MCF 10A (cell line): Measurements from ENCODE around the gene CCM2L. TPM values are rescaled to one million over a fixed set of nuclear protein-coding genes. Genes with fewer than 3 reads are reported as not detected.

Experiments
- BruUV-seq: library from RNA; stranded (reverse); fragments of 400-500 nt; replicated peaks from 2 replicates; lab custom pipeline; 2021; lab: Mats Ljungman, UMichigan
- CTCF ChIA-PET: fragments of 300-600 bp; sonication (Branson Sonifier 250); formaldehyde crosslinking; extraction: SDS; loops from one replicate; lab custom pipeline; 2021; ENCODE audit warnings: antibody characterized with exemption, inconsistent platforms; lab: Yijun Ruan, JAX
- POLR2A ChIA-PET: fragments of 300-600, 350-650 bp; sonication (Branson Sonifier 250); formaldehyde crosslinking; extraction: SDS; loops from one replicate; lab custom pipeline; 2020; ENCODE audit warnings: antibody characterized with exemption, inconsistent platforms; lab: Yijun Ruan, JAX
- DNase-seq: peaks from one replicate; pipeline ENCODE4 v3.0.0-alpha.2; 2018; ENCODE audit not compliant: unreplicated experiment
- H3K27ac Mint-ChIP-seq: one replicate; pipeline ENCODE4 v1.8.0; 2022; ENCODE audit warnings: mild to moderate bottlenecking, low read depth, mixed read lengths; ENCODE audit not compliant: unreplicated experiment
- H3K27me3 Mint-ChIP-seq: one replicate; pipeline ENCODE4 v1.8.0; 2022; ENCODE audit warnings: mixed read lengths; ENCODE audit not compliant: insufficient read depth, unreplicated experiment
- H3K36me3 Mint-ChIP-seq: one replicate; pipeline ENCODE4 v1.8.0; 2022; ENCODE audit warnings: mild to moderate bottlenecking, moderate library complexity, mixed read lengths; ENCODE audit not compliant: insufficient read depth, unreplicated experiment
- H3K4me1 Mint-ChIP-seq: one replicate; pipeline ENCODE4 v1.8.0; 2022; ENCODE audit warnings: mixed read lengths; ENCODE audit not compliant: insufficient read depth, unreplicated experiment
- H3K4me3 Mint-ChIP-seq: one replicate; pipeline ENCODE4 v1.8.0; 2022; ENCODE audit warnings: mild to moderate bottlenecking, moderate library complexity, mixed read lengths; ENCODE audit not compliant: unreplicated experiment
- H3K9me3 Mint-ChIP-seq: one replicate; pipeline ENCODE4 v1.8.0; 2022; ENCODE audit warnings: mixed read lengths; ENCODE audit not compliant: unreplicated experiment
- intact Hi-C: fragments of 100-400 bp; cut with micrococcal nuclease; formaldehyde crosslinking; loops from 2 replicates; pipeline ENCODE4 v1.14.1; 2022
- total RNA-seq: library from RNA; stranded (reverse); gene quantifications from 2 replicates; pipeline ENCODE4 v1.2.3, GENCODE V29; 2022
- TF ChIP-seq, protein P1 (sequence below): fragments of 200-600 bp; IDR thresholded peaks from one replicate; pipeline ENCODE4 v1.8.0; 2022; ENCODE audit warnings: antibody characterized with exemption, mild to moderate bottlenecking; ENCODE audit not compliant: unreplicated experiment

The CCM2L gene
- total RNA-seq, 1 experiment from 2014 or later, result not detected

DNA sequence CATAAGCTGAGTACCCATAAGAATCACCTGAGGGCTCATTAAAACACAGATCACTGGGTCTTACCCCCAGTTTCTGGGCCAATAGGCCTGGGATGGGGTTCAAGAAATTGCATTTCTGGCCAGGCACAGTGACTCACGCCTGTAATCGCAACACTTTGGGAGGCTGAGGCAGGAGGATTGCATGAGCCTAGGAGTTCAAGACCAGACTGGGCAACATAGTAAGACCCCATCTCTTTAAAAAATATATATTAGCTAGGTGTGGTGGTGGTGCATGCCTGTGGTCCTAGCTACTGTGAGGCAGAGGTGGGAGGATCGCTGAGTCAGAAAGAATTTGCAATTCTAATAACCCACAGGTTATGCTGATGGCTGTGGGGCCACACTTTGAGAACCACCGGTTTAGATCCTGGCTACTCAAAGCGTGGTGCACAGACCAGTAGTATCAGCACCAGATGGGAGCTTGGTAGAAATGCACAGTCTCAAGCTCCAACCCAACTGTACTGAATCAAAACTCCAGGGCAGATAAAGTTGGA lies 2.0 kb downstream of the CCM2L start:
- TF ChIP-seq, protein P1, sequence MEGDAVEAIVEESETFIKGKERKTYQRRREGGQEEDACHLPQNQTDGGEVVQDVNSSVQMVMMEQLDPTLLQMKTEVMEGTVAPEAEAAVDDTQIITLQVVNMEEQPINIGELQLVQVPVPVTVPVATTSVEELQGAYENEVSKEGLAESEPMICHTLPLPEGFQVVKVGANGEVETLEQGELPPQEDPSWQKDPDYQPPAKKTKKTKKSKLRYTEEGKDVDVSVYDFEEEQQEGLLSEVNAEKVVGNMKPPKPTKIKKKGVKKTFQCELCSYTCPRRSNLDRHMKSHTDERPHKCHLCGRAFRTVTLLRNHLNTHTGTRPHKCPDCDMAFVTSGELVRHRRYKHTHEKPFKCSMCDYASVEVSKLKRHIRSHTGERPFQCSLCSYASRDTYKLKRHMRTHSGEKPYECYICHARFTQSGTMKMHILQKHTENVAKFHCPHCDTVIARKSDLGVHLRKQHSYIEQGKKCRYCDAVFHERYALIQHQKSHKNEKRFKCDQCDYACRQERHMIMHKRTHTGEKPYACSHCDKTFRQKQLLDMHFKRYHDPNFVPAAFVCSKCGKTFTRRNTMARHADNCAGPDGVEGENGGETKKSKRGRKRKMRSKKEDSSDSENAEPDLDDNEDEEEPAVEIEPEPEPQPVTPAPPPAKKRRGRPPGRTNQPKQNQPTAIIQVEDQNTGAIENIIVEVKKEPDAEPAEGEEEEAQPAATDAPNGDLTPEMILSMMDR, result no peak
- no peak for DNase-seq
- no TSS peak for BruUV-seq
- no peaks in the 10 kb centered on the region for H3K4me1 Mint-ChIP-seq
- no peak overlapping the region for H3K4me3 Mint-ChIP-seq
- ChIA-PET CTCF (interaction anchor here (0.6 to 2.4 kb wide), 6 partner anchors 18 to 190 kb away, joined by 3 to 13 read pairs (median 5); no protein-coding TSS in a partner anchor), POLR2A (interaction anchor here (1.0 to 1.3 kb wide), 3 partner anchors 10 to 429 kb away, joined by 3 read pairs; no protein-coding TSS in a partner anchor)
- no peaks in the 10 kb centered on the region for H3K36me3 Mint-ChIP-seq
- H3K27me3 Mint-ChIP-seq, result peaks cover 45% of the 10 kb centered on the region
- intact Hi-C loops, result no loop called here
- H3K27ac Mint-ChIP-seq, result no peak overlapping the region
- H3K9me3 Mint-ChIP-seq, result no peaks in the 10 kb centered on the region

DNA sequence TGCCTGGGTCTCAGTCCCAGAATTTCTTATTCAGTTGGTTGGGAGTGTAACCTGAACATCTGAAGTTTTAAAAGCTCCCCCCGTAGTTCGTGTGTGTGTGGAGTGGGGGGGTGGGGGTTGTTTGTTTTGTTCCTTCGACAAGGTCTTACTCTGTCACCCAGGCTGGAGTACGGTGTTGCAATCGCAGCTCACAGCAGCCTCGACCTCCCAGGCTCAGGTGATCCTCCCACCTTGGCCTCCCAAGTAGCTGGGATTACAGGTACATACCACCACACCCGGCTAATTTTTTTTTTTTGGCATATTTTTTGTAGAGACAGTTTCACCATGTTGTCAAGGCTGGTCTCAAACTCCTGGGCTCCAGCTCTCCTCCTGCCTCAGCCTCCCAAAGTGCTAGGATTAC lies 3.1 kb downstream of the CCM2L start:
- ChIA-PET POLR2A (interaction anchor here (0.6 to 1.3 kb wide), 4 partner anchors 8 to 428 kb away, joined by 3 read pairs; no protein-coding TSS in a partner anchor), CTCF (interaction anchor here (0.6 to 2.4 kb wide), 8 partner anchors 18 to 1119 kb away, joined by 3 to 13 read pairs (median 4); no protein-coding TSS in a partner anchor)
- no peaks in the 10 kb centered on the region for H3K9me3 Mint-ChIP-seq
- H3K27ac Mint-ChIP-seq, result no peak overlapping the region
- no peaks in the 10 kb centered on the region for H3K36me3 Mint-ChIP-seq
- peaks cover 45% of the 10 kb centered on the region for H3K27me3 Mint-ChIP-seq
- no peak for DNase-seq
- no peak overlapping the region for H3K4me3 Mint-ChIP-seq
- H3K4me1 Mint-ChIP-seq, result no peaks in the 10 kb centered on the region
- BruUV-seq, result no TSS peak
- TF ChIP-seq, protein P1, result no peak
- intact Hi-C loops, result no loop called here

DNA sequence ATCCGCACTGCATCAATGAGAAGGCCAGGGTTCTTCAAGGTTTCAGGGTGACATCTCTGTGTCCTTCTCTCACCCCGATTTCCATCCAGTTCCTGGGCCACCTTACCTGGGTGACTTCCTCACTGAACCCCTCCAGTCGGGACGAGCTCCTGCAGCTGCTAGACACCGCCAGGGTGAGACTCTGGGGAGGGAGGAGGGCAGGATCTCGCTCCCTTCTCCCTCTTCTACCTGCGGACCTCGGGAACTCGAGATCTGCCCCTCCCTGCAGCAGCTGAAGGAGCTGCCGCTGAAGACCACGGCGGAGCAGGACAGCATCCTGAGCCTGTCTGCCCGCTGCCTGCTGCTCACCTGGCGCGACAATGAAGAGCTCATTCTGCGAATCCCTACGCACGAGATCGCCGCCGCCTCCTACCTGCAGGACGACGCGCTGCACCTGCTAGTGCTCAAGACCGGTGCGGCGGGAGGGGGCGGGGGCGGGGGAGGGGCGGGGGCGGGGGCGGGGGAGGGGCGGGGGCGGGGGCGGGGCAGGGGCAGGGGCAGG lies 7.5 kb downstream of the CCM2L start:
- Mint-ChIP-seq H3K27ac (no peak overlapping the region), H3K4me1 (no peaks in the 10 kb centered on the region), H3K4me3 (peak overlapping the region; percentile 75), H3K27me3 (peaks cover 84% of the 10 kb centered on the region), H3K36me3 (no peaks in the 10 kb centered on the region), H3K9me3 (no peaks in the 10 kb centered on the region)
- CTCF ChIA-PET, result interaction anchor here (0.6 to 2.6 kb wide), 15 partner anchors 8 to 414 kb away, joined by 3 to 15 read pairs (median 4); no protein-coding TSS in a partner anchor
- intact Hi-C loops, result no loop called here
- DNase-seq, result peak; percentile 41
- TF ChIP-seq, protein P1, result no peak
- POLR2A ChIA-PET, result no interaction called here
- no TSS peak for BruUV-seq

DNA sequence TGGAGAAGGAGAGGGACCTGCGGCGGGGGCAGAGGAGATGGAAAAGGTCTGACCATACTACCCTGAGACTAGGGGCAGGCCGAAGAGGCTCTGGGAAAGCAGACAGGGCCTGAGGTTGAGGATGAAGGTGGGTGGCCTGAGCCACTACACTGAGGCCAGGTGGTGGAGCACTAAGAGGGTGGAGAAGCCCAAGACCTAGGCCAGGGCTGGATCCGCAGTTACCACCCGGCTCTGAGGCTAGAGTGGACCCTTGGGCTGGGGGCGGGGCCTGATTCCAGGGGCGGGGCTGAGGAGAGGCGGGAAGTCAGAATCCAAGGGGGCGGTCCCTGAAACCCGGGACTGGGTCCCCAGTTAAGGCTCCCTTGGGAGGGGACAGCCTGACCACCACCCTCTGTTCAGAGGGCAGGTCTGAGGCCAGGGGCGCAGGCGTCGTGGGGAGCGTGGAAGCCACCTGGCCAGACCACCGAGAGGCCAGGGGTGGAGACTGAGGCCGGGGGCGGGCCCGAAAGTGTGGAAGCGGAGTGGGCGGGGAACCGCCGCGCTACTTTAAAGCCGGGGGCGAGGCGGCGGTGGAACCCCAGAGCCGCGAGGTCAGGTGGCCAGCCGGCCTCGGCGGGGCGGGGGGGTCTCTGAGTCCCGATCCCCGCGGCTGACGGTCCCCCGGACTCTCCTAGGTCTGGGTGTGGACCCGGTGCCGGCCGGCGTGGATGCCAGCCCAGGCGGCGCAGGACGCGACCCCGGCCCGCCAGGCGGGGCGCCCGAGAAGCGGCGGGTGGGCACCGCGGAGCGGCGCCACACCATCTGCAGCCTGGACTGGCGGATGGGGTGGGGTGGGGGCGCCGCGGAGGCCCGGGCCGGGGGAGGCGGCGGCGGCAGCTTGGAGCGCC lies 8.3 kb downstream of the CCM2L start:
- BruUV-seq, result no TSS peak
- intact Hi-C loops, result no loop called here
- no peak overlapping the region for H3K27ac Mint-ChIP-seq
- CTCF ChIA-PET, result interaction anchor here (0.6 to 1.6 kb wide), 12 partner anchors 7 to 414 kb away, joined by 3 to 15 read pairs (median 4); no protein-coding TSS in a partner anchor
- TF ChIP-seq, protein P1, result no peak
- POLR2A ChIA-PET, result no interaction called here
- peak overlapping the region; percentile 75 for H3K4me3 Mint-ChIP-seq
- no peaks in the 10 kb centered on the region for H3K36me3 Mint-ChIP-seq
- peak; percentile 34 for DNase-seq
- H3K4me1 Mint-ChIP-seq, result no peaks in the 10 kb centered on the region
- no peaks in the 10 kb centered on the region for H3K9me3 Mint-ChIP-seq
- peaks cover 91% of the 10 kb centered on the region for H3K27me3 Mint-ChIP-seq
